ENCODE results near the gene SPEN.

The SPEN gene

GRCh38 chr1:15941044-15941840 is 93.7 kb downstream of the SPEN start:
- peaks cover 100% of the 10 kb centered on the region for H3K36me3 ChIP-seq
- no peak for TF ChIP-seq Cebpa-rat (IDR thresholded peaks at IDR 0.05)

GRCh38 chr1:15941899-15942660 is 94.6 kb downstream of the SPEN start:
- Histone ChIP-seq H3K27me3 (no peaks in the 10 kb centered on the region), H4K20me1 (peaks cover 100% of the 10 kb centered on the region), H3K36me3 (peaks cover 100% of the 10 kb centered on the region), H3K9me3 (no peaks in the 10 kb centered on the region), H3K27ac (no peak overlapping the region), H3K4me2 (no peak overlapping the region), H3K4me3 (no peak overlapping the region), H3K4me1 (peaks cover 6% of the 10 kb centered on the region), H3K9ac (no peak overlapping the region)
- no peak for TF ChIP-seq Cebpa-rat (IDR thresholded peaks at IDR 0.05)

More at GRCh38 chr1:15941044-15941840, 93.7 kb downstream of the SPEN start:
- H3K27ac ChIP-seq, result no peak overlapping the region
- peaks cover 100% of the 10 kb centered on the region for H4K20me1 ChIP-seq
- H3K4me1 ChIP-seq, result no peaks in the 10 kb centered on the region
- no peaks in the 10 kb centered on the region for H3K9me3 ChIP-seq
- no peak overlapping the region for H3K4me2 ChIP-seq
- H3K9ac ChIP-seq, result no peak overlapping the region
- H3K4me3 ChIP-seq, result no peak overlapping the region
- no peaks in the 10 kb centered on the region for H3K27me3 ChIP-seq

- Histone ChIP-seq H3K9me3 (no peaks in the 10 kb centered on the region), H3K27ac (no peak overlapping the region), H3K4me1 (peaks cover 6% of the 10 kb centered on the region), H3K9ac (no peak overlapping the region), H3K4me3 (no peak overlapping the region), H4K20me1 (peaks cover 100% of the 10 kb centered on the region), H3K36me3 (peaks cover 100% of the 10 kb centered on the region), H3K4me2 (no peak overlapping the region), H3K27me3 (no peaks in the 10 kb centered on the region)
- TF ChIP-seq Cebpa-rat (IDR thresholded peaks at IDR 0.05), result no peak
These were observed 95.3 kb downstream of the SPEN start for GRCh38 chr1:15942661-15943327.

- Histone ChIP-seq H3K9me3 (no peaks in the 10 kb centered on the region), H3K36me3 (peaks cover 100% of the 10 kb centered on the region), H3K4me1 (peaks cover 12% of the 10 kb centered on the region), H3K27ac (no peak overlapping the region), H3K4me3 (no peak overlapping the region), H3K9ac (no peak overlapping the region), H3K27me3 (no peaks in the 10 kb centered on the region), H3K4me2 (no peak overlapping the region), H4K20me1 (peaks cover 100% of the 10 kb centered on the region)
- no peak for TF ChIP-seq Cebpa-rat (IDR thresholded peaks at IDR 0.05)
These were observed 96.0 kb downstream of the SPEN start for GRCh38 chr1:15943328-15943991.

- TF ChIP-seq Cebpa-rat (IDR thresholded peaks at IDR 0.05), result no peak
- Histone ChIP-seq H3K9me3 (no peaks in the 10 kb centered on the region), H4K20me1 (peaks cover 100% of the 10 kb centered on the region), H3K27me3 (no peaks in the 10 kb centered on the region), H3K9ac (no peak overlapping the region), H3K4me2 (no peak overlapping the region), H3K36me3 (peaks cover 97% of the 10 kb centered on the region), H3K27ac (no peak overlapping the region), H3K4me1 (peaks cover 14% of the 10 kb centered on the region), H3K4me3 (no peak overlapping the region)
These were observed 96.4 kb downstream of the SPEN start for GRCh38 chr1:15943992-15944307.

GRCh38 chr1:15944308-15945010 is 97.0 kb downstream of the SPEN start:
- Histone ChIP-seq H4K20me1 (peaks cover 100% of the 10 kb centered on the region), H3K27ac (no peak overlapping the region), H3K4me3 (no peak overlapping the region), H3K27me3 (no peaks in the 10 kb centered on the region), H3K9me3 (no peaks in the 10 kb centered on the region), H3K4me1 (peaks cover 19% of the 10 kb centered on the region), H3K9ac (no peak overlapping the region), H3K36me3 (peaks cover 94% of the 10 kb centered on the region), H3K4me2 (no peak overlapping the region)
- no peak for TF ChIP-seq Cebpa-rat (IDR thresholded peaks at IDR 0.05)

- TF ChIP-seq Cebpa-rat (IDR thresholded peaks at IDR 0.05), result no peak
- peaks cover 94% of the 10 kb centered on the region for H3K36me3 ChIP-seq
- H4K20me1 ChIP-seq, result peaks cover 100% of the 10 kb centered on the region
These were observed 97.7 kb downstream of the SPEN start for GRCh38 chr1:15945011-15945831.

GRCh38 chr1:15945832-15946448 is 98.4 kb downstream of the SPEN start:
- H3K9ac ChIP-seq, result no peak overlapping the region
- H3K4me2 ChIP-seq, result no peak overlapping the region
- H3K36me3 ChIP-seq, result peaks cover 91% of the 10 kb centered on the region
- H4K20me1 ChIP-seq, result peaks cover 100% of the 10 kb centered on the region
- H3K9me3 ChIP-seq, result no peaks in the 10 kb centered on the region
- H3K4me1 ChIP-seq, result peaks cover 34% of the 10 kb centered on the region
- no peak overlapping the region for H3K27ac ChIP-seq
- no peak overlapping the region for H3K4me3 ChIP-seq
- TF ChIP-seq Cebpa-rat (IDR thresholded peaks at IDR 0.05), result no peak
- H3K27me3 ChIP-seq, result no peaks in the 10 kb centered on the region

More at GRCh38 chr1:15945011-15945831, 97.7 kb downstream of the SPEN start:
- H3K9ac ChIP-seq, result no peak overlapping the region
- H3K27me3 ChIP-seq, result no peaks in the 10 kb centered on the region
- no peaks in the 10 kb centered on the region for H3K9me3 ChIP-seq
- peaks cover 27% of the 10 kb centered on the region for H3K4me1 ChIP-seq
- no peak overlapping the region for H3K4me3 ChIP-seq
- no peak overlapping the region for H3K4me2 ChIP-seq
- no peak overlapping the region for H3K27ac ChIP-seq

All from BLaER1 (cell line).